K562 (cell line): ENCODE measurements around the gene AMZ1. TPM values are rescaled to one million over a fixed set of nuclear protein-coding genes. Genes with fewer than 3 reads are reported as not detected.
A peak's percentile ranks its signal among the peaks of the same experiment; 100 is the strongest.

ENCODE experiments used
- ATAC-seq: fragments of 200-7000 bp; cut with Tn5 transposase; 3 replicates; pipeline ENCODE4 v1.9.1; 2020; ENCODE audit warnings: moderate library complexity
- BruUV-seq: library from RNA; stranded (reverse); fragments of 400-500 nt; replicated peaks from 2 replicates; lab custom pipeline; 2021; lab: Mats Ljungman, UMichigan
- CTCF ChIA-PET: fragments of 300-600 bp; formaldehyde crosslinking; extraction: SDS; loops from one replicate; lab custom pipeline; 2021; ENCODE audit warnings: low intra/inter-chr PET ratio; lab: Yijun Ruan, JAX
- POLR2A ChIA-PET: fragments of 300-600, 350-650 bp; sonication (Branson Sonifier 250); formaldehyde crosslinking; extraction: SDS; loops from one replicate; lab custom pipeline; 2021; ENCODE audit warnings: antibody characterized with exemption, inconsistent platforms; lab: Yijun Ruan, JAX
- DNase-seq, 4 experiments: peaks; one replicate each; pipeline versions ENCODE4 v3.0.0 to v3.0.0-alpha.2; 2011 to 2018; ENCODE audit warnings: low spot score in 3 of 4, mixed read lengths in 3 of 4; ENCODE audit errors: extremely low read depth in 1 of 4
- FAIRE-seq: peaks from 2 replicates; lab custom pipeline; 2011; peaks lifted over from hg19 to GRCh38; lab: Jason Lieb, UNC
- H2AFZ ChIP-seq: 2 replicates; pipeline ENCODE4 v1.6.0; 2011; ENCODE audit warnings: low read depth, low read length, control low read depth, inconsistent platforms
- H3K27ac ChIP-seq: fragments of 200-600 bp; 3 replicates; pipeline ENCODE4 v1.8.0; 2011; ENCODE audit warnings: low read depth, mild to moderate bottlenecking, control low read depth, inconsistent platforms, low read length, moderate library complexity, mixed read lengths; ENCODE audit errors: extremely low read depth
- H3K27me3 ChIP-seq, 2 experiments: fragments of 300-600 bp in 1 of 2; 2 replicates in 1 of 2; 3 replicates in 1 of 2; pipeline versions ENCODE4 v1.6.0 to v1.8.0; 2011; ENCODE audit warnings: inconsistent platforms in 2 of 2, low read length in 2 of 2, mild to moderate bottlenecking in 1 of 2, mixed read lengths in 1 of 2, moderate library complexity in 1 of 2; ENCODE audit not compliant: control insufficient read depth in 2 of 2, insufficient read depth in 2 of 2
- H3K36me3 ChIP-seq: fragments of 300-600 bp; 3 replicates; pipeline ENCODE4 v1.8.0; 2011; ENCODE audit warnings: mild to moderate bottlenecking, low read length, inconsistent platforms; ENCODE audit not compliant: control insufficient read depth, insufficient read depth
- H3K4me1 ChIP-seq, 2 experiments: fragments of 200-600 bp in 1 of 2; replicated peaks in 1 of 2; 2 replicates in 1 of 2; 3 replicates in 1 of 2; pipeline versions ENCODE4 v1.5.1 to v1.8.0; 2011; ENCODE audit warnings: inconsistent platforms in 2 of 2, low read length in 2 of 2, mild to moderate bottlenecking in 1 of 2, mixed read lengths in 1 of 2, moderate library complexity in 1 of 2; ENCODE audit not compliant: control insufficient read depth in 2 of 2, insufficient read depth in 2 of 2
- H3K4me2 ChIP-seq: 2 replicates; pipeline ENCODE4 v1.6.1; 2011; ENCODE audit warnings: low read length, control low read depth, inconsistent platforms, mixed read lengths; ENCODE audit not compliant: insufficient read depth
- H3K4me3 ChIP-seq: fragments of 200-600 bp; sonication (generic), shearing (Covaris generic); 2 replicates; pipeline ENCODE4 v1.5.1; 2016; ENCODE audit warnings: control low read depth, inconsistent platforms
- H3K79me2 ChIP-seq: fragments of 200-600 bp; 3 replicates; pipeline ENCODE4 v1.8.0; 2011; ENCODE audit warnings: low read length, inconsistent platforms; ENCODE audit not compliant: control insufficient read depth, insufficient read depth
- H3K9ac ChIP-seq, 2 experiments: 2 replicates each; pipeline versions ENCODE4 v1.6.0 to v1.6.1; 2011; ENCODE audit warnings: low read depth in 2 of 2, low read length in 2 of 2, control low read depth in 1 of 2, inconsistent platforms in 1 of 2, mild to moderate bottlenecking in 1 of 2, mixed read lengths in 1 of 2; ENCODE audit not compliant: insufficient read depth in 1 of 2
- H3K9me1 ChIP-seq: one replicate; pipeline ENCODE4 v1.6.0; 2011; ENCODE audit warnings: inconsistent platforms, mild to moderate bottlenecking, low read length, moderate library complexity; ENCODE audit not compliant: control insufficient read depth, insufficient read depth
- H3K9me3 ChIP-seq: replicated peaks from 2 replicates; pipeline ENCODE4 v1.5.1; 2011; ENCODE audit warnings: low read depth, low read length, inconsistent platforms; ENCODE audit not compliant: control insufficient read depth, insufficient read depth
- H4K20me1 ChIP-seq: replicated peaks from 2 replicates; pipeline ENCODE4 v1.6.1; 2011; ENCODE audit warnings: low read length, inconsistent platforms, mixed read lengths; ENCODE audit not compliant: control insufficient read depth, insufficient read depth
- BMI1 ChIP-seq: fragments of 150-350 bp; IDR thresholded peaks from 2 replicates; pipeline ENCODE4 v1.6.1; 2014; ENCODE audit warnings: low read length
- CC2D1A ChIP-seq: fragments of 450-650 bp; IDR thresholded peaks from 2 replicates; pipeline ENCODE4 v1.6.1; 2017; ENCODE audit warnings: mild to moderate bottlenecking
- ELK3 ChIP-seq: fragments of 450-650 bp; formaldehyde crosslinking; IDR thresholded peaks from 2 replicates; pipeline ENCODE4 v1.4.0; 2020; ENCODE audit warnings: mild to moderate bottlenecking
- GATA2 ChIP-seq: sonication (generic); formaldehyde crosslinking; IDR thresholded peaks from 2 replicates; pipeline ENCODE4 v1.4.0; 2020; ENCODE audit warnings: mild to moderate bottlenecking, missing genetic modification reagents
- JUN ChIP-seq, 2 experiments: sonication (generic) in 1 of 2; formaldehyde crosslinking in 1 of 2; IDR thresholded peaks; 2 replicates each; pipeline versions ENCODE4 v1.6.1 to v1.8.0; 2012 to 2022; ENCODE audit warnings: borderline replicate concordance in 2 of 2, mild to moderate bottlenecking in 2 of 2, improper control_type of control experiment in 1 of 2, low read depth in 1 of 2, low read length in 1 of 2, missing genetic modification reagents in 1 of 2
- JUNB ChIP-seq: fragments of 450-650 bp; formaldehyde crosslinking; conservative IDR thresholded peaks from 2 replicates; pipeline ENCODE4 v1.4.0; 2020; ENCODE audit warnings: mild to moderate bottlenecking
- KLF1 ChIP-seq: fragments of 450-650 bp; IDR thresholded peaks from 2 replicates; pipeline ENCODE4 v1.6.1; 2016; ENCODE audit warnings: missing genetic modification characterization, missing compliant biosample characterization
- PRMT5 ChIP-seq: sonication (generic); formaldehyde crosslinking; IDR thresholded peaks from 2 replicates; pipeline ENCODE4 v1.5.0; 2020; ENCODE audit warnings: missing genetic modification reagents
- PRPF4 ChIP-seq: fragments of 200-400 bp; formaldehyde crosslinking; IDR thresholded peaks from one replicate; pipeline ENCODE4 v1.6.1; 2017; ENCODE audit warnings: low read length, low read depth, mild to moderate bottlenecking; ENCODE audit not compliant: insufficient read depth, poor library complexity, severe bottlenecking
- SFPQ ChIP-seq: fragments of 200-400 bp; formaldehyde crosslinking; IDR thresholded peaks from 2 replicates; pipeline ENCODE4 v1.6.1; 2017; ENCODE audit warnings: mild to moderate bottlenecking, low read depth, low read length, moderate library complexity
- SMAD3 ChIP-seq: fragments of 450-650 bp; formaldehyde crosslinking; conservative IDR thresholded peaks from 2 replicates; pipeline ENCODE4 v1.4.0; 2020; ENCODE audit warnings: mild to moderate bottlenecking
- SNAPC5 ChIP-seq: fragments of 250-450 bp; sonication (Bioruptor Pico); IDR thresholded peaks from 2 replicates; pipeline ENCODE4 v1.8.0; 2021; ENCODE audit warnings: moderate library complexity, mild to moderate bottlenecking, inconsistent platforms
- TSC22D4 ChIP-seq: fragments of 450-650 bp; IDR thresholded peaks from 2 replicates; pipeline ENCODE4 v1.6.1; 2016; ENCODE audit warnings: missing genetic modification characterization, missing biosample characterization, control low read depth
- ZNF354B ChIP-seq: fragments of 250-450 bp; sonication (Bioruptor Pico); IDR thresholded peaks from 2 replicates; pipeline ENCODE4 v1.4.0; 2020
- ZNF398 ChIP-seq: fragments of 250-450 bp; sonication (Bioruptor Pico); IDR thresholded peaks from 2 replicates; pipeline ENCODE4 v1.8.0; 2021; ENCODE audit warnings: moderate library complexity, mild to moderate bottlenecking, inconsistent platforms
- ZNF778 ChIP-seq: fragments of 450-650 bp; formaldehyde crosslinking; IDR thresholded peaks from 2 replicates; pipeline ENCODE4 v1.4.0; 2020; ENCODE audit warnings: mild to moderate bottlenecking, moderate library complexity
- WGBS: fragments of 100-300 bp; shearing (Covaris generic); methylation state at CpG from one replicate; pipeline ENCODE4 v1.1.6; 2016; ENCODE audit warnings: low coverage, mixed read lengths; ENCODE audit not compliant: insufficient coverage; ENCODE audit errors: missing lambda C conversion rate; 5-methylcytosine and 5-hydroxymethylcytosine counted together
- in situ Hi-C: fragments of 300-500 bp; cut with MboI; formaldehyde crosslinking; loops from 4 replicates; pipeline ENCODE4 v1.15.0; 2018; ENCODE audit warnings: inconsistent platforms, mixed read lengths
- intact Hi-C: fragments of 100-400 bp; cut with micrococcal nuclease; formaldehyde crosslinking; loops from 2 replicates; pipeline ENCODE4 v1.14.2; 2022
- polyA plus RNA-seq, 8 experiments: library from polyadenylated mRNA; depleted of rRNA in 4 of 8; stranded (reverse) in 5 of 8; unstranded in 3 of 8; fragments of >200 nt; fragmentation: Nextera tagmentation in 2 of 8; fragmentation: Illumina TruSeq in 1 of 8; extraction: Ambion mirVana in 2 of 8; extraction: Trizol in 1 of 8; gene quantifications; 2 replicates each; pipeline versions ENCODE4 v1.2.1 to v1.2.3, GENCODE V29; 2011 to 2014; ENCODE audit warnings: inconsistent platforms in 1 of 8, missing spikeins in 1 of 8
- total RNA-seq, 7 experiments: library from RNA; depleted of rRNA in 6 of 7; stranded (reverse); fragments of >200 nt in 6 of 7; fragmentation: Illumina TruSeq in 2 of 7; extraction: Trizol in 2 of 7; gene quantifications; 2 replicates each; pipeline versions ENCODE4 v1.2.1 to v1.2.3, GENCODE V29; 2011 to 2021; ENCODE audit warnings: low replicate concordance in 1 of 7

The AMZ1 gene
- total and polyA plus RNA-seq, 9 of the 15 experiments (the other 6 are each of a cell fraction or from before 2014, with no cell fraction given), result not detected

GRCh38 chr7:2757904-2758672, 70.1 kb downstream of the AMZ1 start:
- FAIRE-seq (peak; percentile 97), ATAC-seq (peak; percentile 93), DNase-seq (peak; percentile 70 to 94 (median 74))
- Histone ChIP-seq H3K4me2 (peak overlapping the region; percentile 66), H4K20me1 (0 out of 2 replicates have a peak, but pooled peaks cover 3% of the 10 kb centered on the region), H3K27ac (peak overlapping the region; percentile 95), H3K27me3 (no peaks in the 10 kb centered on the region), H2AFZ (peak overlapping the region; percentile 86), H3K4me3 (peak overlapping the region; percentile 17; the same call in 1 of the 2 replicates), H3K9ac (peak overlapping the region; percentile 41 to 74), H3K79me2 (peaks cover 19% of the 10 kb centered on the region; the same call in 2 of the 3 replicates), H3K4me1 (peaks cover 32 to 58% of the 10 kb centered on the region in 2 experiments), H3K9me1 (no peaks in the 10 kb centered on the region), H3K36me3 (peaks cover 6% of the 10 kb centered on the region; the same call in 1 of the 3 replicates), H3K9me3 (no peaks in the 10 kb centered on the region)
- intact Hi-C loops, result loop anchor here (2.0 to 10.0 kb wide), 3 partner anchors 23 to 87 kb away; partner anchors contain the start of gene GNA12
- in situ Hi-C loops, result no loop called here
- CTCF ChIA-PET, result no interaction called here
- 1% methylated on average over 12 of the region's 12 CpGs for WGBS
- BruUV-seq, result no TSS peak
- POLR2A ChIA-PET, result interaction anchor here (0.5 to 2.2 kb wide), 17 partner anchors 13 to 1708 kb away, joined by 3 to 22 read pairs (median 3); no protein-coding TSS in a partner anchor
- TF ChIP-seq KLF1 (no peak), PRPF4 (no peak), JUN (IDR thresholded peaks at IDR 0.05; ENCODE audit: borderline replicate concordance, low read depth, low read length) (peak; percentile 97), JUN (CRISPR knock-in tag; IDR thresholded peaks at IDR 0.05; ENCODE audit: borderline replicate concordance) (no peak), JUNB (CRISPR knock-in tag) (peak; percentile 99), ZNF398 (CRISPR knock-in tag) (no peak), ELK3 (CRISPR knock-in tag) (no peak), TSC22D4 (tag) (no peak), GATA2 (CRISPR knock-in tag) (peak; percentile 83), BMI1 (no peak), SFPQ (no peak), CC2D1A (no peak), ZNF778 (no peak), SNAPC5 (CRISPR knock-in tag) (no peak), SMAD3 (CRISPR knock-in tag) (0 out of 2 replicates have a peak, but pooled peaks have one; percentile 13), PRMT5 (CRISPR knock-in tag) (no peak), ZNF354B (no peak)
